ENCODE results near the gene RUNDC3A. TPM values are rescaled to one million over a fixed set of nuclear protein-coding genes. Genes with fewer than 3 reads are reported as not detected.
A peak's percentile ranks its signal among the peaks of the same experiment; 100 is the strongest.

RUNDC3A gene
- under 1 TPM in 1 of 2 experiments, not detected in 1; 0.50 TPM for total RNA-seq

DNA sequence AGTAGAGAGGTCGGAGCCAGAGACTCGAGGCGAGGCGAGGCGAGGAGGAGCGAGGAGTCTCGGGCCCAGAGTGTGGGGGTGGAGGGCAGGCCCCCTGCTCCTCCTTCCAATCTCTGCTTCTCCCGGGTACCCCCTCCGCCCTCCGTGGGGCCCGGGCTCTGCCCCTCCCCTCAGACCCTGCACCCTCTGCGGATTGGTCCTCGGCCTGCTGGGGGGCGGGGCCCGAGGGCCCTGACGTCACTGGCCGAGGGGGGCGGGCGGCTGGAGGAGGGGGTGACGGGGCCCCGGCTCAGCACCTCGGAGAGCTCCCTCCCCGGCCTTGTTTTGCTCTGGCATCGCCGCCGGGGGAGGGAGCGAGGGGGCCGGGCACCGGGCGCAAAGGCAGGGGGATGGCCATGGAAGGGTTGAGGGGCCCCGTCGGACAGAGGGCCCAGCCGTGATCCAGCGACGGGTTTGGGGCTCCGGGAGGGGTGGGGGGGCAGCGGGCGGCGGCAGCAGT is at the start of gene RUNDC3A:
Gene RUNDC3A, plus strand, starts transcription at position 282 of the 499 bp plus-strand sequence. CDS start 232 bp downstream, outside the sequence.
- Mint-ChIP-seq H3K4me3 (peak within 1 kb of the TSS; percentile 48), H3K27me3 (peaks cover 35% of the 10 kb centered on the region), H3K4me1 (peaks cover 13% of the 10 kb centered on the region), H3K9me3 (no peaks in the 10 kb centered on the region), H3K27ac (no peak within 1 kb of the TSS), H3K36me3 (no peaks in the 10 kb centered on the region)
- peak; percentile 75 for ATAC-seq (ENCODE audit: low read depth)
- peak; percentile 91 for DNase-seq
- POLR2A ChIA-PET = interaction anchor here (0.6 to 1.5 kb wide), 4 partner anchors 16 to 87 kb away, joined by 3 to 7 read pairs (median 4); no protein-coding TSS in a partner anchor

DNA sequence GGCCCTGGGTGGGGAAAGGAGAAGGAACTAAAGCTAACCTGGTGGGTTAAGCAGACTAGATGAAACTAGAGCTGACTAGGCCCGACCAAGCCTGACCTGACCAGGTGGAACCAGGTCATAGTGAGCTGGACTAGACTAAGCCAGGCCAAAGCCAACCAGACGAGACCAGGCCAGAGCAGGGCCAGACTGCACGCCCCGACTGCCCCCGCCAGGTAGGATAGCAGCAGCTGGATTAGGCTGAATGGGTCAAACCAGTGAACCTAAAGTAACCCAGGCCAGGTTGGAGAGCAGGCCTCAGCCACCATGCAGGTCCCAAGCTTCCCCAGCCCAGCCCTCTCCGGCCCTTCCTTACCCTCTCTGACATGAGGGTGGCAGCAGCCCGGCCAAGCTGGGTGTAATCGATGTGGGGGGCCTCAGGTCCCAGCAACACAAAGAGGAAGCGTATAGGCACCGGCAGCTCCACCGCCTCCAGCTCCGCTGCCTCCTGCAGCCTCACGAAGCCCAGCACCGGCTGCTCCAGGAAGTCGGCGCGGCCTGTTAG is 49.5 kb upstream of the RUNDC3A start:
- H3K36me3 Mint-ChIP-seq = no peaks in the 10 kb centered on the region
- peaks cover 5% of the 10 kb centered on the region for H3K4me1 Mint-ChIP-seq
- H3K9me3 Mint-ChIP-seq = no peaks in the 10 kb centered on the region
- H3K4me3 Mint-ChIP-seq = no peak overlapping the region
- no peak for DNase-seq
- POLR2A ChIA-PET = interaction anchor here (0.5 to 1.2 kb wide), 3 partner anchors 11 to 38 kb away, joined by 3 to 5 read pairs (median 4); no protein-coding TSS in a partner anchor
- ATAC-seq (ENCODE audit: low read depth) = no peak
- peaks cover 2% of the 10 kb centered on the region for H3K27me3 Mint-ChIP-seq
- H3K27ac Mint-ChIP-seq = no peak overlapping the region

DNA sequence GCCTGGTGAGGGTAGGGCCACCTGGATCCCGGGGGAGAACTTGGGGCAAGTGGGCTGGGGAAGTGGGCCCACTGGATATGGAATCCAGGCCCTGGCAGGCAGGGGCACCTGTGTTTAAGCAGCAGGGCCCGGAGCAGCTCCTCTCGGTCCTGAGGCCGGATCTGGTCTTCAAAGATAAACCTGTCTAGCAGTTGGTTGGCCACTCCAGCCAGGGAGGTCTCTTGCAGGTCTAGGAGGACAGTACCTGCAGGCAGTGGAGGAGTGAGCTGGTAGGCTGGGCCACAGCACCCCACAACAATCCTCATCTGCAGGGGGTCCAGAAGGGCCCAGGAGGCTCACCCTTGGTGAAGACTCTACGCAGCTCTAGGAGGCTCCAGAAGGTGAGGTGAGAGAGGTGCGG is 48.1 kb upstream of the RUNDC3A start:
- POLR2A ChIA-PET = interaction anchor here (0.7 kb wide), 1 partner anchor 39 kb away, joined by 3 read pairs; no protein-coding TSS in a partner anchor
- DNase-seq (no peak), ATAC-seq (ENCODE audit: low read depth) (no peak)
- H3K4me1 Mint-ChIP-seq = peaks cover 5% of the 10 kb centered on the region
- no peak overlapping the region for H3K4me3 Mint-ChIP-seq
- no peaks in the 10 kb centered on the region for H3K36me3 Mint-ChIP-seq
- H3K27ac Mint-ChIP-seq = no peak overlapping the region
- H3K27me3 Mint-ChIP-seq = peaks cover 2% of the 10 kb centered on the region
- H3K9me3 Mint-ChIP-seq = no peaks in the 10 kb centered on the region

DNA sequence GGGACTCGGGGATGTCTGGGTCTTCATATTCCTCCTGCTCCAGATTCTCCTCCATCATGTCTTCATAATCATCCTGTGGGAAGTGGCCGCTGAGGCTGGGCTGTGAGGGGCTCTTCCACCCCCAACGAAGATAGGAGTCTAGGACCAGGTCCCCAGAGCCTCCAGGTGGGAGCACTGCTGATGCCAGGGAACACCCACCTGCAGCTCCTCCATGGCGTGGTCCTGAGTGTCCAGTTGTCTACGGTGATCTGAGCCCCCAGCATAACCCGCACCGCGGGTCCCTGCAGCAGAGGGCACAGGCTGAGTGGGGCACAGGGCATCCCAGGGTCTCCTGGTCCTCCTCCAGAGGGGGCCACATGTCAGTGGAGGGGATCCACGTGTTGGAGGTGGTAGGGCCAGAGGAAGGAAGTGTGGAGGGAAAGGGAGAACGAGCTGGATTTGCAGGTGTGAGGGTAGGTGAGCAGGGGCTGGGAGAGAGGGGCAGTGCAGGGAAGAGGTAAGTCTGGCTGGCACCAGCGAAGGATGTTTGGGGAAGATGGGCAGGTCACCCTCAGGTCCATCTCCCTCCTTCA is 45.7 kb upstream of the RUNDC3A start:
- no peak for DNase-seq
- POLR2A ChIA-PET = no interaction called here
- no peak overlapping the region for H3K27ac Mint-ChIP-seq
- H3K4me1 Mint-ChIP-seq = peaks cover 5% of the 10 kb centered on the region
- H3K9me3 Mint-ChIP-seq = no peaks in the 10 kb centered on the region
- no peaks in the 10 kb centered on the region for H3K27me3 Mint-ChIP-seq
- no peak overlapping the region for H3K4me3 Mint-ChIP-seq
- ATAC-seq (ENCODE audit: low read depth) = no peak
- H3K36me3 Mint-ChIP-seq = no peaks in the 10 kb centered on the region

DNA sequence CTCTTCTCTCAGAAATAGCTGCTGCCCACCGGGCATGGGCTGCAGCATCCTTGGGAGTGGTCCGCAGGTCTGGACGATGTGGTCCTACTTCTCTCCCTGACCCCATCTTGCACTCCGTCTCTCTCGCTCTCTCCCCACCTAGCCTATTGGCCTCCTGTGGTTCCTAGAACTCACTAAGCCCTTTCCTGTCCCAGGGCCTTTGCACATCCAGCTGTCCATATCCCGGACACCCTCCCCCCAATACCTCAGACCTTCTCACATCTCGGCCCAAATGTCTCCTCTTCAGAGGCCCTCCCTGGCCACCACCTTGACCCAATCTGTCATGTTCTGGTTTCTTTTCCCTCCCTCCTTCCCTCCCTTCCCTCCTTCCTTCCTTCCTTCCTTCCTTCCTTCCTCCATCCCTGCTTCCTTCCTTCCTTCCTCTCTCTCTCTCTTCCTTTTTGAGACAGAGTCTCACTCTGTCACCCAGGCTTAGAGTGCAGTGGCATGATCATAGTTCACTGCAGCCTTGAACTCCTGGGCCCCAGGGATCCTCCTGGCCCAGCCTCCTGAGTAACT is 45.0 kb upstream of the RUNDC3A start:
- ATAC-seq (ENCODE audit: low read depth) (no peak), DNase-seq (no peak)
- no peak overlapping the region for H3K4me3 Mint-ChIP-seq
- POLR2A ChIA-PET = no interaction called here
- no peaks in the 10 kb centered on the region for H3K9me3 Mint-ChIP-seq
- no peak overlapping the region for H3K27ac Mint-ChIP-seq
- peaks cover 5% of the 10 kb centered on the region for H3K4me1 Mint-ChIP-seq
- no peaks in the 10 kb centered on the region for H3K36me3 Mint-ChIP-seq
- H3K27me3 Mint-ChIP-seq = no peaks in the 10 kb centered on the region

DNA sequence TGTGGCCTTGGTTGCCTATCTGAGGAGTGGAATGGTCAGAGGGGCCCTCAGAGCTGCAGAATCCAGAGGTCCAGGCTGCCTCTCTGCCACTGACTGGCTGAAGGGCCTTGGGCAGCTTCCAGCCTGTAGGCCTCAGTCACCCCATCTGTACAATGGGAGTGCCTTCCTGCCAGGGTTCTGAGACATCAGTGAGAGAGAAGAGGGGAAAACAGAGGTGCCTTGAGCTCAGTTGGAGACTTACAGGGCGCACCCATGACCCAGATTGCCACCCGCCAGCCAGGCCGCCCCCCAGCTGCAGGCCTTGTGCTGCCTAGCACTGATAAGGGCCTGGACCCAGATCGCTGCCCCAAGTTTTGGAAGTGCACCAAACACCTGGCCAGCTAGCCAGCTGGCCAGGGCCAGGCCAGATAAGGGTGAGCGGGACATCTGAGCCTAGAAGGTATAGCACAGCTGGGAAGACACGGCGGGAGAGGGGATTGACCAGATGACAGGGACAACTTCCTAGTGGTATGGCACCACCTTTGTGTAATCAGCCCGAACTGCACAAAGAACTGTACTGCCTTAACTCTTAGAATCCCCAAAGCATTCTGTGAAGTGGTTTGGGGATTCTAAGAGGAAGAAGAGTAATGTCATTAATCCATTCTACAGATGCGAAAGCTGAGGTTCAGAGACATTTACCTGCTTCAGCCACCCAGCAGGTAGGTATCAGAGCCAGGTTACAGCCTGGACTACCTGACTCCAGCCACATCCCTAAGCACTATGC is 41.8 kb upstream of the RUNDC3A start:
- DNase-seq (no peak), ATAC-seq (ENCODE audit: low read depth) (no peak)
- Mint-ChIP-seq H3K36me3 (no peaks in the 10 kb centered on the region), H3K4me3 (no peak overlapping the region), H3K27me3 (no peaks in the 10 kb centered on the region), H3K9me3 (no peaks in the 10 kb centered on the region), H3K27ac (no peak overlapping the region), H3K4me1 (peaks cover 10% of the 10 kb centered on the region)
- POLR2A ChIA-PET = no interaction called here

DNA sequence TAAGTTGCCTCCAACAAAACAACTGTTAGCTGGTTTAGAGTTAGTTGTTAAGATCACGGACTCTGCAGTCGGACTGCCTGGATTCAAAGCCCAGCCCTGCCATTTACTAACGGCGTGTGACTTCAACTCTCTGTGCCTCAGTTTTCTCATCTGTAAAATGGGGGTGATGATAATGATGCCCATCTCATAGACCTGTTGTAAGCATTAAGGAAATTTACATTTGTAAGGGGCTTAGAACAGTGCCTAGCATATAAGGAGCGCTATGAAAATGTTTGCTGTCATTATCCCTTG is 41.3 kb upstream of the RUNDC3A start:
- POLR2A ChIA-PET = no interaction called here
- no peak overlapping the region for H3K4me3 Mint-ChIP-seq
- peaks cover 10% of the 10 kb centered on the region for H3K4me1 Mint-ChIP-seq
- H3K27ac Mint-ChIP-seq = no peak overlapping the region
- no peaks in the 10 kb centered on the region for H3K27me3 Mint-ChIP-seq
- no peaks in the 10 kb centered on the region for H3K36me3 Mint-ChIP-seq
- ATAC-seq (ENCODE audit: low read depth) (no peak), DNase-seq (no peak)
- no peaks in the 10 kb centered on the region for H3K9me3 Mint-ChIP-seq

DNA sequence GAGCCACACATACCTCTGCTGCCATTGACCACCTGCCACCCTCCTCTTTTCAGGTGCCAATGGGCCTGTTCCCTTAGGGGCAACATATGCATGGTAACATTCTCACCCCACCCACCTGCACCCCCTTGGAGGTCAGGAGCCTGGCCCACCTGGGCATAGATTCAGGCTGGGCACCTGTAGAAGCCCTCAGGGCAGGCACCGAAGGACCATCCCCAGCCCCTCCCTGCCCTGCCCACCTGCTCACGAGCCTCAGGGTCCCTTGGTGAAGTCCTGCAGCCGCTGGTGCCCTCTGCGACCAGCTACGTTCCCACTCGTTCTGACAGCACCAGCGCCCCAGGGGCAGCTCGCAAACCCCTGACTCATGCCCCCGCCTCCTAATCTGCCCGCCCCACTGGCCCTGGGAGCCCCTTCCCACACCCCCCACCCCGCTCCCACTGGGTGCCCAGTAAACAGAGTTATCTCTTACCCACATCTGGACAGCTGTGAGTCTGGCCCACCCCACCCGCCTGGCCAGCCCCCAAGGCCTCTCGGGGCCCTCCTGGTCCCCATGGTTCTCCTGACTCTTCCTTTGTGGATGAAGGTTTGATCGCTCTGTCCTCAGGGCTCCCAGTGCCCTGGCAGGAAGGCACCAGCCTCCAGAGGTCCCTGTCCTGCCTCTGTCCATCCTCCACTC is 40.4 kb upstream of the RUNDC3A start, which contains the start of gene SLC4A1:
Gene SLC4A1, minus strand, starts transcription at position 318 of the 673 bp plus-strand sequence. CDS start 5,269 bp downstream, outside the sequence.
- DNase-seq = no peak
- no peak within 1 kb of the TSS for H3K27ac Mint-ChIP-seq
- H3K9me3 Mint-ChIP-seq = no peaks in the 10 kb centered on the region
- POLR2A ChIA-PET = no interaction called here
- ATAC-seq (ENCODE audit: low read depth) = no peak
- H3K4me3 Mint-ChIP-seq = no peak within 1 kb of the TSS
- no peaks in the 10 kb centered on the region for H3K36me3 Mint-ChIP-seq
- peaks cover under 1% of the 10 kb centered on the region for H3K27me3 Mint-ChIP-seq
- peaks cover 10% of the 10 kb centered on the region for H3K4me1 Mint-ChIP-seq

DNA sequence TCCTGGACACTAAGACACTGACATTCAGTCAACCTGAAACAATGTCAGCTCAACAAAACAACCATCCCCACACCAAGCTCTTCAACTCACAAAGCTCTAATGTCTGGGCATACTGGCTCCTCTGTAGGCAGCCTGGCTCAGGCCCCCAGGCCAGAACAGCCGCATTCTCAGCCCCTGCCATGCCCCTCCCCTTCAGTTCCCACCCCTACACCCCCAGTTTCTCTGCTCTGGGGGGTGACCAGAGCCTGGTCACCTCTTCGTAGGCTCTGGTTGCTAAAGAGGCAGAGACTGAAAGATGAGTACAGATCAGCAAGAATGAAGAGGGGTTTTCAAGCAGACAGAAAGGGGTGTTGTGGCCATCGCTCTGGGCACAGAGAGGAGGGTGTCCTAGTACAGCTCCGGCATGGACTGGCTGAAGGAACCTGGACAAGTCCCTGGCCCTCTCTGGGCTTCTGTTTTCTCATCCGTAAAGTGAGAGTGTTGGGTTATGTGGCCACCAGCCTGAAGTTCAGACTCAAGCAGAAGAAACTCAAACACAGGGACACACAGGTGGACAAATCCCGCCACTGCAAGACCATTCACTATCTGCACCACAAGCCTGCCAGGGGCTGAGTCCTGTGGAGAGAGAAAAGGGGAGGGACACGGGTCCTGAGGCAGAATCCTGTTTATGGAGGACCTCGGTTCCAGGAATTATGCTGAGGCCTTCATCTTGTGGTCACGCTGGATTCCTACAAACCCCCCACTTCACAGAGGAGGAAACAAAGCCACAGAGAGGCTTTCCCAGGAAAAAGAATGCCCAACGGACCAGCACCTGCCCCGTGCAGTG is 39.5 kb upstream of the RUNDC3A start:
- H3K4me1 Mint-ChIP-seq = peaks cover 4% of the 10 kb centered on the region
- H3K27ac Mint-ChIP-seq = no peak overlapping the region
- H3K4me3 Mint-ChIP-seq = no peak overlapping the region
- peaks cover 2% of the 10 kb centered on the region for H3K27me3 Mint-ChIP-seq
- H3K9me3 Mint-ChIP-seq = no peaks in the 10 kb centered on the region
- no peaks in the 10 kb centered on the region for H3K36me3 Mint-ChIP-seq
- ATAC-seq (ENCODE audit: low read depth) (no peak), DNase-seq (no peak)
- POLR2A ChIA-PET = no interaction called here

DNA sequence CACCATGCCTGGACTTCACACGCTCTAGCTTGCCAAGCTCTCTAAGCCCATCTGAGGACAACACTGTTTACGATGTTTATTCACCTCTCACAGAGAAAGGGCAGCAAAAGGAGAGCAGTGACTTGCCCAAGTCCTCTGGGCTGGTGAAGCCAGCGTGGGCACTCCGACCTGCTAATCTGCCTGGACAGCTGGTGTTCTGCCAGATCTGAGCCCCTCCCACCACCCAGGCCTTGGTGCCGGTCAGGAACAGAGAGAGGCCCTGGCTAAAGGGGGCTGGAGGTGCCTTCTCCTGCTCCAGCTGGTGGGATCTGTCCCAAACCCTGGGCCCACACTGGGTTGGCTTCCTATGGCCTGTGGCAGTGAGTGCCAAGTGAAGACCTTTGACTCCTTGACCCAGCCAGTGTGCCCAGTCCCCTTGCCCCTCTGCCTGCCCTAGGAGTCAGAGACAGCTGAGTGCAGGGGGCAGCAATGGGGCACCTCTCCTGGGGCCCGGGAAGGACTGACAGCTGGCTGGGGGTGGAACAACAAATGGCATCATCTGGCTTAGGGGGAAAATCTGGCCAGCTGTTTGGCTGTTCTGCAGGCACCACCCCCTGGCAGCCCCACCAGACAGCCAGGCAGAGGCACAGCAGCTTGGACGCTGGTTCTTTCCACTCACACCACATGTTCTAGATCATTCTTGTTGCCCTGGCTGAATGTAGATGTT is 38.7 kb upstream of the RUNDC3A start:
- ATAC-seq (ENCODE audit: low read depth) = no peak
- no peak overlapping the region for H3K4me3 Mint-ChIP-seq
- POLR2A ChIA-PET = no interaction called here
- H3K36me3 Mint-ChIP-seq = no peaks in the 10 kb centered on the region
- H3K4me1 Mint-ChIP-seq = peaks cover 4% of the 10 kb centered on the region
- no peak overlapping the region for H3K27ac Mint-ChIP-seq
- H3K9me3 Mint-ChIP-seq = no peaks in the 10 kb centered on the region
- no peak for DNase-seq
- peaks cover 2% of the 10 kb centered on the region for H3K27me3 Mint-ChIP-seq

DNA sequence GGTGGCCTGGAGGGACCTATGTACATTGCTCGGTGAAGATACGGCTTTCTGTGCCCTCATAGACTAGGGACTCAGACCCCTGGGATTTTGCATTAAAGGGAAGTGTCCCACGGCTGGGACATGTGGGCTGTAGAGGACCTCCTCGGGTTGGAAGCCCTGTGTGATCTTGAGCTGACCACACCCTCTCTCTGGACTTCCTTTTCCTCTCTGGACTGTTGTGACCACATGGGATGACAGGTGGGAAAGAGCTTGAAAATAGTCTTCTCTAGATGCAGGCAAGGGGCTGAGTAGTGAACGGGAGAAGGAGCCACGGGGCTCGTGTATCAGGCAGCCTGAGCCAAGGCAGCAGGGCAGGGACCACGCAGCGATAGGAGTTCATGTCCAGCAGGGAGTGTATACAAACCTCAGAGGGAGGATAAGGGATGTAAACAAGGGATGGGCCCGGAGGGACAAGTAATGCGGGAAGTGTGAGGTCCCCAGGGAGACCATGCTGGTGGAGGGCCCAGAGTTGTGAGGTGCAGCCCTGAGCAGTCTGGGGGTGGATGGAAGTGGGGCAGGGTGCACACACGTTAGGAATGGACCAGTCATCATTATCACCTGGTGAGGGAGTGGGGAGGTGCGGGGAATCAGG is 36.0 kb upstream of the RUNDC3A start:
- H3K36me3 Mint-ChIP-seq = no peaks in the 10 kb centered on the region
- POLR2A ChIA-PET = interaction anchor here (0.5 kb wide), 1 partner anchor 51 kb away, joined by 3 read pairs; no protein-coding TSS in a partner anchor
- no peak overlapping the region for H3K27ac Mint-ChIP-seq
- DNase-seq = no peak
- no peaks in the 10 kb centered on the region for H3K9me3 Mint-ChIP-seq
- no peak overlapping the region for H3K4me3 Mint-ChIP-seq
- H3K4me1 Mint-ChIP-seq = peaks cover 4% of the 10 kb centered on the region
- H3K27me3 Mint-ChIP-seq = peaks cover 2% of the 10 kb centered on the region
- no peak for ATAC-seq (ENCODE audit: low read depth)

DNA sequence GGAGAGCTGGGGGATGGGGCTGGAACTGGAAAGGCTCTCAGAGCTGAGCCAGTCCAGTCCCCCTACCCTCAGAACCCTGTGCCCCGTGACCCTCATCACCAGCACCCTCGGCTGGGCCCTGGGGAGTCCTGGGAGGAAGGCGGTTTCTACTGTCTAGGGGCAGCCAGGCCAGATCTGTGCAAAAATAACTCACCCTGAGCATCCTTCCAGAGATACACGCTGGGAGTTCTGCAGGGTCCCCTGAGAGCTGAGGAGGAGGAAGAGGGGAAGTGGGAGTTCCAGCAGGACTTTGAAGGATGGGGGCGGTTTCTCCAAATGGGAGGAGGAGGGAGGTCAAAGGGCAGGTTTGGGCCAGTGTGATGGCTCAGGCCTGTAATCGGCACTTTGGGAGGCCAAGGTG is 35.4 kb upstream of the RUNDC3A start:
- Mint-ChIP-seq H3K27me3 (peaks cover 2% of the 10 kb centered on the region), H3K27ac (no peak overlapping the region), H3K4me1 (peaks cover 4% of the 10 kb centered on the region), H3K9me3 (no peaks in the 10 kb centered on the region), H3K36me3 (no peaks in the 10 kb centered on the region), H3K4me3 (no peak overlapping the region)
- POLR2A ChIA-PET = no interaction called here
- no peak for DNase-seq
- ATAC-seq (ENCODE audit: low read depth) = no peak
